ENCODE results near the gene DIPK1B.

DNA sequence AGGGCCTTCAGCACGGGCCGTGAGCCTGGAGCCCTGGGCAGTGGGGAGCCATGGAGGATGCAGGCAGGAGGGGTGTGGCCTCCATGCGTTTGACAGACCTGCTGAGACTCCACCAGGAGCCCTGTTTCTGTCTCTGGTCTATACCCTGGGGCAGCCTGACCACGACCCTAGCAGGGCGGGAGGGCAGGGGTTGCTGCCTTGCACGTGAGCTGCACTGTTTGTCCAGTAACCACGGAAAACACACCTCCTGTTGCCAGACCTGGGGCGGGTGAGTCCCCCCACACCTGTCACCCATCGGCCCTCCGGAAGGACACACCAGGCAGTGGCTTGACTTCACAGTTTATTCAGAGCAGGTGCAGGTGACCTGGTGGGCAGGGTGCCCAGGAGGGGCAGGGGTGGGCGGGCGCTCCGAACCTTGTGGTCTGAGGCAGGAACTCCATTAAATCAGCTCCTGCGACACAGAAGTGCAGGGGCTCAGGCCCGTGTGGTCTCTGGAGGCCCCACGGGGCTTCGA is 41.7 kb downstream of the DIPK1B start:
- TF ChIP-seq, protein P1, sequence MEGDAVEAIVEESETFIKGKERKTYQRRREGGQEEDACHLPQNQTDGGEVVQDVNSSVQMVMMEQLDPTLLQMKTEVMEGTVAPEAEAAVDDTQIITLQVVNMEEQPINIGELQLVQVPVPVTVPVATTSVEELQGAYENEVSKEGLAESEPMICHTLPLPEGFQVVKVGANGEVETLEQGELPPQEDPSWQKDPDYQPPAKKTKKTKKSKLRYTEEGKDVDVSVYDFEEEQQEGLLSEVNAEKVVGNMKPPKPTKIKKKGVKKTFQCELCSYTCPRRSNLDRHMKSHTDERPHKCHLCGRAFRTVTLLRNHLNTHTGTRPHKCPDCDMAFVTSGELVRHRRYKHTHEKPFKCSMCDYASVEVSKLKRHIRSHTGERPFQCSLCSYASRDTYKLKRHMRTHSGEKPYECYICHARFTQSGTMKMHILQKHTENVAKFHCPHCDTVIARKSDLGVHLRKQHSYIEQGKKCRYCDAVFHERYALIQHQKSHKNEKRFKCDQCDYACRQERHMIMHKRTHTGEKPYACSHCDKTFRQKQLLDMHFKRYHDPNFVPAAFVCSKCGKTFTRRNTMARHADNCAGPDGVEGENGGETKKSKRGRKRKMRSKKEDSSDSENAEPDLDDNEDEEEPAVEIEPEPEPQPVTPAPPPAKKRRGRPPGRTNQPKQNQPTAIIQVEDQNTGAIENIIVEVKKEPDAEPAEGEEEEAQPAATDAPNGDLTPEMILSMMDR (IDR thresholded peaks at IDR 0.05): no peak
- TF ChIP-seq CREM (CRISPR knock-in tag; IDR thresholded peaks at IDR 0.05) (no peak), NR3C1 (CRISPR knock-in tag; conservative IDR thresholded peaks at IDR 0.05; ENCODE audit: low read depth) (no peak), OVOL2 (CRISPR knock-in tag; IDR thresholded peaks at IDR 0.05; ENCODE audit: borderline replicate concordance) (no peak), GABPB1 (CRISPR knock-in tag; IDR thresholded peaks at IDR 0.05) (no peak)
